ENCODE results near the gene ATP11A. TPM values are rescaled to one million over a fixed set of nuclear protein-coding genes. Genes with fewer than 3 reads are reported as not detected.

Gene ATP11A
- total and polyA plus RNA-seq, 9 donors, result 6.6 to 72.7 (median 34.9) TPM

DNA sequence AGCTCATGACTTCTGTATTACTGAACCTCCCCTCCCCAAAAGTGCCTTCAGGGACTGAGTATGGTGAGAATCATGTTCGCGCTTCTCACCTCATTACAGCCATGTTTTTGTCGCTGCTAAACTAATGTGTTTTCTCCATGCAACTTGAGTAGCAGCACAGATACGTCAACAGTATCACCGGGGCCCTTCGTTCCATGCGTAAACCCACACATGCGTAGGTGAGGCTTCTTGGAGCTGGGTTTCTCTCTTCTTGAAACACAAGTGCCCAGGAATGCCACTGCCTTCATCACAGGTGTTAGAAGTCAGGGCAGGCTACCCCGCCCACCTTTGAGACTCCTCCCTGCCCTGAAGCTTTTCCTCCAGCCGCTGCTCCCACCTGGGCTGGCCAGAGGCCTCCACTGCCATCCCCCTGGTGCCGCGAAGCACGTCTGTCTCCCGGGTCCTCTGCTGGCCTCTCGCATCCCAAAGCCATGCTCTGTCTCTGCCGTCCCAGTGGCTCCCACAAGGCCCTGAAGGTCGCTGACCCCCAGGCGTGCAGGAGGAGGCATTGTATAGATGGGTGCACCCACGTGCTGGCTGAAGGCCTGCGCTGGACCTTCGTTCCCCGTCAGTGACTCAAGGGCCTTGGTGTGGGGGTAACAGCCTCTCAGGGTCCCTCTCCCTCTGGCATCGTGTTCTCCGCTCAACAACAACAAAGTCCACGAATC is 143.9 kb downstream of the ATP11A start:
- H3K27me3 ChIP-seq, result no peaks in the 10 kb centered on the region
- H3K4me1 ChIP-seq (ENCODE audit: insufficient read depth), result no peaks in the 10 kb centered on the region
- TF ChIP-seq POLR2A (IDR thresholded peaks at IDR 0.05), result no peak
- no peak for TF ChIP-seq EP300 (IDR thresholded peaks at IDR 0.05)
- TF ChIP-seq, protein P1, sequence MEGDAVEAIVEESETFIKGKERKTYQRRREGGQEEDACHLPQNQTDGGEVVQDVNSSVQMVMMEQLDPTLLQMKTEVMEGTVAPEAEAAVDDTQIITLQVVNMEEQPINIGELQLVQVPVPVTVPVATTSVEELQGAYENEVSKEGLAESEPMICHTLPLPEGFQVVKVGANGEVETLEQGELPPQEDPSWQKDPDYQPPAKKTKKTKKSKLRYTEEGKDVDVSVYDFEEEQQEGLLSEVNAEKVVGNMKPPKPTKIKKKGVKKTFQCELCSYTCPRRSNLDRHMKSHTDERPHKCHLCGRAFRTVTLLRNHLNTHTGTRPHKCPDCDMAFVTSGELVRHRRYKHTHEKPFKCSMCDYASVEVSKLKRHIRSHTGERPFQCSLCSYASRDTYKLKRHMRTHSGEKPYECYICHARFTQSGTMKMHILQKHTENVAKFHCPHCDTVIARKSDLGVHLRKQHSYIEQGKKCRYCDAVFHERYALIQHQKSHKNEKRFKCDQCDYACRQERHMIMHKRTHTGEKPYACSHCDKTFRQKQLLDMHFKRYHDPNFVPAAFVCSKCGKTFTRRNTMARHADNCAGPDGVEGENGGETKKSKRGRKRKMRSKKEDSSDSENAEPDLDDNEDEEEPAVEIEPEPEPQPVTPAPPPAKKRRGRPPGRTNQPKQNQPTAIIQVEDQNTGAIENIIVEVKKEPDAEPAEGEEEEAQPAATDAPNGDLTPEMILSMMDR (IDR thresholded peaks at IDR 0.05), result no peak
- intact Hi-C loops (cut with DNase I), result no loop called here
- no peak for DNase-seq
- no peaks in the 10 kb centered on the region for H3K9me3 ChIP-seq
- H3K4me3 ChIP-seq, result no peak overlapping the region
- 94 to 95% (median 94%) methylated on average over 25 of the region's 25 CpGs for WGBS, 3 donors
- no peaks in the 10 kb centered on the region for H3K36me3 ChIP-seq
- no peak overlapping the region for H3K27ac ChIP-seq

DNA sequence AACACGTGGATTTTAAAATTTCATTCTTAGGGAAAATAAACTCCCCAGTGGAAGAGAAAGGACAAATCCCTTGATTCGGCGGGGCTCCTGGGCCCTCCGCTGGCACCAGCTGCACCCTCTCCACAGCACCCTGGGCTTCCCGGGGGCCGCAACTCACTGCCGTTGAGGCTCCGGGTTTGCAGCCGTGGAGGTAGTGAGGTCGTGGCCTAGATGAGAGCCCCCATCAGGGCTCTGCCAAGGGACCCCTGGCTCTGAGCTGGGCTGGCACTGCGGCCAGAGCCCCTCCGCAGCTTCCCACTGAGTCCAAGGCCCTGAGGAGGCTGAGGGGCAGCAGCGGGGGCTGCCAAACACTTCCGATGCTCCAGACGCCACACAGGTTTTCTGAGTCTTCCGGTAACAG is 145.5 kb downstream of the ATP11A start:
- H3K9me3 ChIP-seq, result no peaks in the 10 kb centered on the region
- H3K4me3 ChIP-seq, result no peak overlapping the region
- H3K36me3 ChIP-seq, result no peaks in the 10 kb centered on the region
- no peaks in the 10 kb centered on the region for H3K27me3 ChIP-seq
- no peak overlapping the region for H3K27ac ChIP-seq
- DNase-seq, result no peak
- H3K4me1 ChIP-seq (ENCODE audit: insufficient read depth), result no peaks in the 10 kb centered on the region
- TF ChIP-seq, protein P1 (IDR thresholded peaks at IDR 0.05), result no peak
- no peak for TF ChIP-seq POLR2A (IDR thresholded peaks at IDR 0.05)
- no peak for TF ChIP-seq EP300 (IDR thresholded peaks at IDR 0.05)
- 90 to 93% (median 91%) methylated on average over 16 of the region's 16 CpGs for WGBS, 3 donors
- intact Hi-C loops (cut with DNase I), result no loop called here

DNA sequence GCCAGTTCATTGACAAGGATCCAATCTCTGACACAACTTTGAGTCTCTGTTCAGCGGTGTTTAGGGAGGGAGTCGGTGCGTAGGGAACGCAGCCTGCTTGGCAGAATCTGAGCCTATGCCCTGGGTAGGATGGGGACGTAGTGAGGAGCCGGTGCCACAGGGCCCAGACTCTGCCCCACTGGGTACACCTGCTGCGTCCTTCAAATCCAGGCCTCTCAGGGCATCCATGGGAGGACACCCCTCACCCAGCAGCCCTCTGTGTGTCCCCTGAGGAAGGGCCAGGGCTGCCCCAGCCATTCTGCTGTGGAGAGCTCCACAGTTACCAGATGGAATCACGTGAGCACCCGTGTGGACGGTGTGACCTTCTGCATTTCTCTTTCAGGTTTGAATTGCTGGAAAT is 146.0 kb downstream of the ATP11A start:
- no peak for DNase-seq
- TF ChIP-seq POLR2A (IDR thresholded peaks at IDR 0.05), result no peak
- TF ChIP-seq, protein P1 (IDR thresholded peaks at IDR 0.05), result no peak
- TF ChIP-seq EP300 (IDR thresholded peaks at IDR 0.05), result no peak
- no peaks in the 10 kb centered on the region for H3K36me3 ChIP-seq
- intact Hi-C loops (cut with DNase I), result no loop called here
- no peak overlapping the region for H3K4me3 ChIP-seq
- no peaks in the 10 kb centered on the region for H3K9me3 ChIP-seq
- no peak overlapping the region for H3K27ac ChIP-seq
- 94 to 95% (median 95%) methylated on average over 10 of the region's 10 CpGs for WGBS, 3 donors
- H3K4me1 ChIP-seq (ENCODE audit: insufficient read depth), result no peaks in the 10 kb centered on the region
- no peaks in the 10 kb centered on the region for H3K27me3 ChIP-seq

DNA sequence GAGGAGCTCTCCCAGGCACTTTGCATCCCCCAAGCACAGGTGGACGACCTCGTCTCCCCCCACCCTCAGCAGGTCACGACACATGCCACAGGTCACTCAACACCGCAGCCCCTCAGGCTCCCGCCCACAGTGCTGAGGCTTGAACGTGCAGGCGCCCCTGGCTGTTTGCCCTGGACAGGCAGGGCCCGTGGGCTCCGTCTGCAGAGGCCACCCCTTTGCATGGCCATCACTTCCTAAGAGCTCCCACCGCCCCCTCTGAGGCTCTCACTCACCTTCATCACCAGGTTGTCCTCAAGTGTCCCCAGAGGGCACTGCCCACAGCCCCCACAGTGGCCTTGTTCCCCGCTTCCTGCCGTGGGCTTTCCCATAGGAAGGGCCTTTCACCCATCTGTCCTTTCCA is 147.1 kb downstream of the ATP11A start:
- intact Hi-C loops (cut with DNase I), result no loop called here
- no peaks in the 10 kb centered on the region for H3K27me3 ChIP-seq
- no peak overlapping the region for H3K27ac ChIP-seq
- no peaks in the 10 kb centered on the region for H3K9me3 ChIP-seq
- no peaks in the 10 kb centered on the region for H3K4me1 ChIP-seq (ENCODE audit: insufficient read depth)
- WGBS, 3 donors, result 79 to 86% (median 85%) methylated on average over 12 of the region's 12 CpGs
- H3K36me3 ChIP-seq, result no peaks in the 10 kb centered on the region
- TF ChIP-seq POLR2A (IDR thresholded peaks at IDR 0.05) (no peak), EP300 (IDR thresholded peaks at IDR 0.05) (no peak)
- TF ChIP-seq, protein P1 (IDR thresholded peaks at IDR 0.05), result no peak
- H3K4me3 ChIP-seq, result no peak overlapping the region
- DNase-seq, result no peak
